Progenitor cell of endocrine pancreas (in vitro differentiated cells): ENCODE data around the gene NCEH1. TPM values are rescaled to one million over a fixed set of nuclear protein-coding genes. Genes with fewer than 3 reads are reported as not detected.

Experiments
- DNase-seq: peaks from one replicate; pipeline ENCODE4 v3.0.0; 2021; ENCODE audit warnings: low spot score; ENCODE audit not compliant: unreplicated experiment
- H3K27ac Mint-ChIP-seq: 2 replicates; pipeline ENCODE4 v1.8.0; 2021; ENCODE audit warnings: mild to moderate bottlenecking, moderate library complexity, mixed read lengths
- H3K27me3 Mint-ChIP-seq: 2 replicates; pipeline ENCODE4 v1.8.0; 2021; ENCODE audit warnings: mixed read lengths
- H3K36me3 Mint-ChIP-seq: 2 replicates; pipeline ENCODE4 v1.8.0; 2022; ENCODE audit warnings: mixed read lengths; ENCODE audit not compliant: insufficient read depth
- H3K4me1 Mint-ChIP-seq: 2 replicates; pipeline ENCODE4 v1.8.0; 2021; ENCODE audit warnings: low read depth, mixed read lengths
- H3K4me3 Mint-ChIP-seq: 2 replicates; pipeline ENCODE4 v1.8.0; 2021; ENCODE audit warnings: low read depth, mild to moderate bottlenecking, moderate library complexity, mixed read lengths
- H3K9me3 Mint-ChIP-seq: 2 replicates; pipeline ENCODE4 v1.8.0; 2021; ENCODE audit warnings: low read depth, mixed read lengths
- CTCF ChIP-seq: fragments of 200-600 bp; sonication (generic); IDR thresholded peaks from one replicate; pipeline ENCODE4 v1.5.0; 2021; ENCODE audit warnings: antibody characterized with exemption, mild to moderate bottlenecking; ENCODE audit not compliant: unreplicated experiment
- total RNA-seq: library from RNA; stranded (reverse); gene quantifications from 2 replicates; pipeline ENCODE4 v1.2.1, GENCODE V29; 2021

Gene NCEH1
- total RNA-seq, 1 donor from 2014 or later = 2.5 TPM

DNA sequence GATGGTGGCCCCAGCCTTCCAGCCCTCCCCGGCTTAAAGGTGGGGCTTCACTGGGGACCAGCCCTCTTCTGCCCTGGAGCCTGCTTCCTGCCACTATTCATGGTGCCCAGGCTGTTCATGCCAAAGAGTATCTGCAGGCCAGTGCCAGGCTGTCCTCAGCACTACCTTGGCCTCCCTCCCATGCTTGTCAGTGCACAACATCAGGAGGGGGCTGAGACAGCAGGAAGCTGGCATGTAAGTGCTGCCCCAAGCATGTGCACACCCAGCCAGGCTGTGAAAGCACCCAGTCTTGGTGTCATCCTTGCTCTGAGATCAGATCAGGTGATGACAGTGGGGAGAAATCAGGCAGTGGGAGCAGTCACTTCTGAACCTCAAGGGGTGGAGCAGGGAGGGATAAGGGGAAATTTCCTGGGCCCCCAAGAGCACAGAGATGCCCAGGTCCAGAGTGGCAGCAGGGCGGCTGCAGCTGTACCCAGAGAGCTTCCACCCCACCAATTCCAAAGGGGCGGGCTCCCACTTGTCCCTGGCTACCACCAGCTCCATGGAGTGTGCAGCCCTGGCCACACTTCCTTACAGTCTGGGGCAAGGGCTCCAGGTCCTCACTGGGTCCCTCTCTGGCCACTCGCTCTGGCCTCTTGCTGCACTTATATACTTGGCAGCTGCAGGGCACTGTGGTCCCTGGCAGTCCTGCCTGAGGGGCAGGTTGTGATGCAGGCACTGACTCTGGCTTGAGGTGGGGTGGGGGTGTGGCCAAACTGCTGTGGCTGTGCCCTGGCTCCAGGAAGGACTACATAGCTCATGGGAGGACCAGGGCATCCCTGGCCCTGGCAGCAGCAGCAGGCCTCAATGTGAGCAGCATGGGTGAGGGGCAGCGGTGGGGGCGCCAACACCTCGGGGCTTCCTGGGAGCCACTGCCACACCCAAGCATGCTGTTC is 96.3 kb downstream of the NCEH1 start:
- no peak overlapping the region for H3K27ac Mint-ChIP-seq
- H3K27me3 Mint-ChIP-seq = no peaks in the 10 kb centered on the region
- H3K4me3 Mint-ChIP-seq = no peak overlapping the region
- no peaks in the 10 kb centered on the region for H3K4me1 Mint-ChIP-seq
- TF ChIP-seq CTCF = no peak
- DNase-seq = no peak
- peaks cover 10% of the 10 kb centered on the region for H3K9me3 Mint-ChIP-seq
- H3K36me3 Mint-ChIP-seq = no peaks in the 10 kb centered on the region

DNA sequence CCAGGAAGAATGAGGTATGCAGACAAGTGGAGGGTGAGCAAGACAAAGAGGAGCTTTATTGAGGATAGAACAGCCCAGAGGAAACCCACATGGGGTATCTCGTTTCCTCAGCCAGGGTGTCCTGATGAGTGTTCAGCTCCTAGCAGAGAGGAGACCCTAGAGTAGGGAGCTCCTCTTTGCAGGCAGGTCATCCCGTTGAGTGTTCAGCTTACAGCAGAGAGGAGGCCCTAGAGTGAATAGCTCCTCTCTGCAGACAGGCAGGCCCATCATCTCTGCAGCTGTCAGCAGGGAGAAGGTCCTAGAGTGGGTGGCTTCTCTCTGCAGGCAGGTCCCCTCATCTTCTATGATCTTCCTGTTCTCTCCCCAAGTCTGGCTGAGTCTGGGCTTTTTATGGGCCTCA is 97.0 kb downstream of the NCEH1 start:
- H3K27ac Mint-ChIP-seq = no peak overlapping the region
- H3K4me3 Mint-ChIP-seq = no peak overlapping the region
- no peaks in the 10 kb centered on the region for H3K4me1 Mint-ChIP-seq
- H3K9me3 Mint-ChIP-seq = peaks cover 10% of the 10 kb centered on the region
- no peak for DNase-seq
- H3K36me3 Mint-ChIP-seq = no peaks in the 10 kb centered on the region
- no peaks in the 10 kb centered on the region for H3K27me3 Mint-ChIP-seq
- TF ChIP-seq CTCF = no peak

DNA sequence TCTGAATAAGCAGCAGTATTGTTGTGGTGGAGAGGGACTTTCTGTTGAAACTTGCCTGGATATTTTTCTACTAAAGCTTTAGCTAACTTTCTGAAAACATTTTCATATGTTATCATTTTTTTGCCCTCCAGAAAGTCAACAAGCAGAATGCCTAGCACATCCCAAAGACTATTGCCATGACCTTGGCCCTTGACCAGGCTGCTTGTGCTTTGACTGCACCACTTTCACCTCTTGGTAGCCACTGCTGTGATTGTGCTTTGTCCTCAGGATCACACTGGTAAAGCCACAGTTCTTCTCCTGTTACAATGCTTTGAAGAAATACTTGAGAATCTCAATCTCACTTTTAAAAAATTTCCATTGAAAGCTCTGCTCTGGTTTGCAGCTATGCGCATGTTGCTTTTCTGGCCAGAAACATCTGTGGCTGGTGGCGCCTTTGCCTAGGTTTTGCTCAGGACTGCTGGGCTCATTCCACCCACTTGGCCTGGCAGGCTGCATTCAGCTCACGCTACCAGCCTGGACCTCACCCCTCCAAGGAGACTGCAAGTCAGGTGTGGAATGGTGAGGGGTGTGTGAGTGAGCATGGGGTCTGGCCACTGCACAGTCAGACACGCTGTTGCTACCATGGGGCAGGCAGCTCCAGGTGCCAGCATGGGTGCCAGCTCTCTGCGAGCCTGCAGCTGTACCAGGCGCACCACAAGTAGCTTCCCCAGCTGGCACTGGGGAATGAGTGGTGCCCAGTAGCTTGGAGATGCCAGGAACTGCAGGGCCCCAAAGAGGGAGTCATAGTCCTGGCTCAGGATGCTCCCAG is 97.8 kb downstream of the NCEH1 start:
- TF ChIP-seq CTCF = no peak
- H3K27me3 Mint-ChIP-seq = no peaks in the 10 kb centered on the region
- no peak overlapping the region for H3K27ac Mint-ChIP-seq
- no peak for DNase-seq
- H3K4me1 Mint-ChIP-seq = no peaks in the 10 kb centered on the region
- no peak overlapping the region for H3K4me3 Mint-ChIP-seq
- H3K9me3 Mint-ChIP-seq = peaks cover 10% of the 10 kb centered on the region
- H3K36me3 Mint-ChIP-seq = no peaks in the 10 kb centered on the region

DNA sequence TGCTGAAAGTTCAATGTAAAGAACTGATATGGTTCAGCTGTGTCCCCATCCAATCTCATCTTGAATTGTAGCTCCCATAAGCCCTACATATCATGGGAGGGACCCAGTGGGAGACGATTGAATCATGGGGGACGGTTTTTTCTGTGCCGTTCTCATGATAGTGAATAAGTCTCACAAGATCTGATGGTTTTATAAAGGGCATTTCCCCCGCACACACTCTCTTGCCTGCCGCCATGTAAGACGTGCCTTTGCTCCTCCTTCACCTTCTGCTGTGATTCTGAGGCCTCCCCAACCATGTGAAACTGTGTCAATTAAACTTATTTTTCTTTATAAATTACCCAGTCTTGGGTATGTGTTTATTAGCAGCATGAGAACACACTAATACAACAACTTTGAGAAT is 101.1 kb downstream of the NCEH1 start:
- no peak for TF ChIP-seq CTCF
- H3K27me3 Mint-ChIP-seq = no peaks in the 10 kb centered on the region
- H3K4me1 Mint-ChIP-seq = no peaks in the 10 kb centered on the region
- peaks cover 10% of the 10 kb centered on the region for H3K9me3 Mint-ChIP-seq
- H3K27ac Mint-ChIP-seq = no peak overlapping the region
- no peak overlapping the region for H3K4me3 Mint-ChIP-seq
- no peaks in the 10 kb centered on the region for H3K36me3 Mint-ChIP-seq
- no peak for DNase-seq

GRCh38 chr3:172608575-172608974 is 102.3 kb downstream of the NCEH1 start:
- Mint-ChIP-seq H3K4me3 (no peak overlapping the region), H3K9me3 (peaks cover 10% of the 10 kb centered on the region), H3K27me3 (no peaks in the 10 kb centered on the region), H3K36me3 (no peaks in the 10 kb centered on the region), H3K4me1 (no peaks in the 10 kb centered on the region), H3K27ac (no peak overlapping the region)
- no peak for DNase-seq
- TF ChIP-seq CTCF = no peak
